GM19455 (cell line): ENCODE data around the gene DOCK8.

Experiments used
- ATAC-seq: cut with Tn5 transposase; IDR thresholded peaks from one replicate; pipeline ENCODE4 v1.9.1; 2021; ENCODE audit not compliant: unreplicated experiment

DOCK8 gene

DNA sequence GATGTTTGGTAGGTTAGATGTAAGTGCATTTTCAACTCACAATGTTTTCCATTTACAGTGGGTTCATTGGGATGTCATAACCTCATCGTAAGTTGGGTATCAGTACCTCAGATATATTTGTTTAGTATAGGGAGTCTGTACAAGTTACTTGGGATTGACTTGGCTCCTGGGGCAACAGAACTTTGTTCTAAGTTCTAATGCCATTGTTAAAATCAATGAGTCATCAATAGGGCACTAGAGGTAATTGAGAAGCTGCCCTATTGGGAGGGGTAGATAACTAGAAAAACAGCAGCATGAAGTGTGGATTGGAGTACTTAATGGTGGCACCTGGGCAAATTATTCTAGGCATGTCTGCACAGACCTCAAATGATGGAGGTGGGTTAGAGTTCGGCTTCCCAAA is 272.8 kb downstream of the DOCK8 start:
- no peak for ATAC-seq

DNA sequence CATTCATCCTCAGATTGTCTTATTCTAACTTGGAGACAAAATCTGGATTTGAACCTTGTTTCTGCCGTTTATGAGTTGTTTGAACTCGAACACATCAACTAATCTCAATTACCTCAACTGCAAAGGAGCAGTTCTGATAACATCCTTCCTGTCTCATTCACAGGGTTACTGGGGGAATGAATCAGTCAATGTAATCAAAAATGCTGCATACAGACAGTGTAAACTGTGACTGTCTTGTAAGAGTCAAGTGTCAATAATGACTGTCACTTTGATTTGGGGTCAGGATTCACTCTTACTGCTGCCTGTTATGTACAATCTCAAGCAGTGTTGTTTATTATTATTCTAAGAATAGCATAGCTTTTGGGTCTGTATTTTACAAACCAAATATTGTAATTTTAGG is 273.8 kb downstream of the DOCK8 start:
- ATAC-seq = no peak

DNA sequence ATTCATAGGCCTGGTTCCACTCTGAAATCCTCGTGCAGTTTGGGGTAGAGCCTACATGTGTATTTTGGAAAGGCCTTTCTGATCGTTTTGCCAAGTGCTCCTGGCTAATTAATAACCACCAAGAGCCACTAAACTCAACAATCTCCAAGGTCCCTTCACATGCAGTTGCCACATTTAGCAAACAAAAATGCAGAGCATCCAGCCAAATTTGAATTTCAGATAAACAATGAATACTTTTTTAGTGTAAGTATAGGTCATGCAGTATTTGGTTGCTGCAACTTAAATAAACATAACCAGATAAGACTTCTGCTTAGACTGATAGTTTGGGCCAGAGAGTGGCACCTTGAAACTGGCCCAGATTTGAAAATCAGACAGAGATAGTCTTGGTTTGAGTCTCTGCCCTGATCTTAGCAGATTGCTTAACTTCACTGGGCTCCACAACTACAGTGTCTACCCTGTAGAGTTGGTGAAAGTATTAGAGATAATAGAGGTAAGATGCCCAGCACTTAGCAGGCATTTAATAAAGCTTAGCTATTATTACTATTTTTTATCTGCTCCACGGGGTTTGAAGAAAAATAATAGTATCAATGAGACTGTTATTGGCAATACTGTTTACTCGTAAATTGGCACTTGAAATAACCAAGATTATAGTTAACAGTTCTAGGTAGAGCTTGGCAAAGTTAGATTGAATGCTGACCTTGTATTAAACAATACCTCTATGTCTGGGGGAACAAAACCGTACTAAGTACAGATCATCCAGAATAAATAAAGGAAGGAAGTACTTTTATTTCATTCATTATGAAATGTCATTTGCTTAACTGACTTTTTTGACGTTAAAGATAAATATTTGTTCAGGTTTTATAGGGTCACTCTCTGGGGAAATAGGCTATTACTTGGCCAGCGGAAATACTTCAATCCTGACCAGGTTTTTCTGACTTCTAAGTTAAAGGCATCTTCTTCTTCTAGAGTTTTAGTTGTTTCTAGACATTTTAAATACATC is 274.8 kb downstream of the DOCK8 start:
- no peak for ATAC-seq

DNA sequence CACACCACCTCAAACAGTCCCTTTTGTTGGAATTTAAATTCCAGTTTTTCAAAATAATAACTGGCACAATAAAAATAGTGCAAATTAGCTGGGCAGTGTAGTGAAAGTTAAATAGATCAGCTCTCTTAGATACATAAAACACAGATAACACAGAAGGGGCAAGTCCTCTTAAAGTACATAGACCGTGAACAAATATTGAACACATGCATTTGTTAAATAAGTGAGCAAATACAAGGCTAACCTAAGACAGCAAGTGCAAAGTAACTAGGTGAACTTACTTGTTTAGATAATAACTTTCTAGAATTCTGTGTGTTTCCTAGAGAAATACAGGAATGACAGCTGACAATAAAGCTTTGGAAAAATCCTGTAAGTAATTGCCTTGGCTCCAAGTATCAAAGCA is 280.1 kb downstream of the DOCK8 start:
- ATAC-seq = no peak

DNA sequence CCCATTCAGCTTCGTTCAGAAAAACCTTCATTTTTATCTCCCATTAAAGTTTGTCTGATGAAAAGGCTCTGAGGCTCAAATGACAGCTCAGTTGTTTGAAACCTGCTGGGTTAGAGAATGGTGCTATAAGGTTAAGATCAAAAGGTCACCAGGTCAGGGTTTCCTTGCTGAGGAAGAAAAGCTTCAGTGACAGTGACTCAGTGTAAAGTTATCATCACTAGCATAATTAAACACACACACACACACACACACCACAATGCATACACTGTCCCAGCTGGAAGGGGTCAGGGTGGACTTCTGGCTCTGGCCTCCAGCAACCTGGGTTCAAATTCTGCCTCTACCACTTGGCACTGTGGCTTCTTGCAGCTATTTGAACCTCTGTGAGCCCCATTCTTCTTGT is 281.1 kb downstream of the DOCK8 start:
- ATAC-seq = no peak

DNA sequence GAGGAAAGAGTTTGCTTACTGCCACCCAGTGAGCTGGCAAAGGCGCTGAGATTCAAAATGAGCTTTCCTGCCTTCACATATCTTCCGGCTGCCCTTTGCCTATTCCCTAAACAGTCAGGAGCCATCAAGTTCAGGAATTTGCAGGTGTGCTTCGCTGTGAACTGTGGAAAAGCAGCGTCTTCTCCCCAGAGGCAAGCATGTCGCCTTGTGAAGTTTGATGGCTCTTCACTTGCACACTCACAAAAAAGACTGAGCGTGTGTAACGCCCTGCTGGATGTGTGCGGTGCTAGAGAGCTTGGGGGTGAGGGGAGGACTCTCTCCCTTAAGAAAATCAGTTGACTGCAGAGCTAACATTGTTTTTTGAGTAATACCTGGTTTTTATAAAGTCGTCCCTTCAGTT is 288.7 kb downstream of the DOCK8 start:
- ATAC-seq = no peak

DNA sequence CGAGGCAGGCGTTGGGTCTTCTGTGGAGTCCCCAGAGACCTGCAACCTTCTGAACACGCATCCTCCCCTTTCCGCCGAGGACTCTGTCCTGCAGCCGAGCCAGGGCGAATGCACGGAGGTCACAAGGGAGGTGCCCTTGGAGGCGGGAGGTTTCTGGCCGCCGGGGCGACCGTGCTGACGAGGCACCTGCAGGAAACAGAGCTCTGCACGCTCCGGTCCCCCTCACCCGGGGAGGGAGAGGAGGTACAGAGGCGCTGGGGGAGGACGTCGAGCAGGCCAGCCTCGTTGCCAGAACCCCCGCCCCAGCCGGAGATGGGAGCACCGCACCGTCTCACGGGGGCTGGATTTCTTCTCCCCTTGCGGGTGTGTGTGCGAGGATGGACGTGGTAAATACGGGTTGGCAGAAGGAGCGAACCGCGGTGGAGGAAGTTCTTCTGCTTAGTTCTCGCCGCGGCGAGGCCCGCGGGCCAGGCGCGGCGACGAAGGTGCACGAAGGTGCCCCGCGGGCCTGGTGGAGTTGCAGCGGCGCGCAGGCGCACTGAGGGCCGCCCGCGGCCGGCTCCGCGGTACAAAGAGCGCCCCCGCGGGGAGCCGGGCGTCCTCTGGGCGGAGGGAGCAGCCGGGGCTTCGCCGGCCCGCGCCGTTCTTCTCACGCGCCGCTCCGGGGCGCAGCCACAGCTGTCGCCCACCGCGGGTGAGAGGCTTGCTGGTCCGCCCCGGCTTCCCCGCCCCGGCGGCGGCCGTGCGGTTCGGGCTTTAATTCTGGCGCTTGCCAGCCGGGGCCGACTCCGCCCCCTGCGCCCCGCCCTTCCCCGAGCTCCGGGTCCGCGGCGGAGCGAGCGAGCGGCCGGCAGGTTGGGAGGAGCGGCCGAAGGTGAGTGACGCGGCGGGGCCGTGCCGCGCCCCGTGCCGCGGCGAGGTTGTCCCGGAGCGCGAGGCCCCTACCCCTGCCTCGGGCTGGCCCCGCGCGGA is 289.5 kb downstream of the DOCK8 start, which contains the start of gene KANK1:
TSS of gene KANK1 (plus strand) at position 815 of the 972 bp plus-strand sequence.
- peak; percentile 86 for ATAC-seq

DNA sequence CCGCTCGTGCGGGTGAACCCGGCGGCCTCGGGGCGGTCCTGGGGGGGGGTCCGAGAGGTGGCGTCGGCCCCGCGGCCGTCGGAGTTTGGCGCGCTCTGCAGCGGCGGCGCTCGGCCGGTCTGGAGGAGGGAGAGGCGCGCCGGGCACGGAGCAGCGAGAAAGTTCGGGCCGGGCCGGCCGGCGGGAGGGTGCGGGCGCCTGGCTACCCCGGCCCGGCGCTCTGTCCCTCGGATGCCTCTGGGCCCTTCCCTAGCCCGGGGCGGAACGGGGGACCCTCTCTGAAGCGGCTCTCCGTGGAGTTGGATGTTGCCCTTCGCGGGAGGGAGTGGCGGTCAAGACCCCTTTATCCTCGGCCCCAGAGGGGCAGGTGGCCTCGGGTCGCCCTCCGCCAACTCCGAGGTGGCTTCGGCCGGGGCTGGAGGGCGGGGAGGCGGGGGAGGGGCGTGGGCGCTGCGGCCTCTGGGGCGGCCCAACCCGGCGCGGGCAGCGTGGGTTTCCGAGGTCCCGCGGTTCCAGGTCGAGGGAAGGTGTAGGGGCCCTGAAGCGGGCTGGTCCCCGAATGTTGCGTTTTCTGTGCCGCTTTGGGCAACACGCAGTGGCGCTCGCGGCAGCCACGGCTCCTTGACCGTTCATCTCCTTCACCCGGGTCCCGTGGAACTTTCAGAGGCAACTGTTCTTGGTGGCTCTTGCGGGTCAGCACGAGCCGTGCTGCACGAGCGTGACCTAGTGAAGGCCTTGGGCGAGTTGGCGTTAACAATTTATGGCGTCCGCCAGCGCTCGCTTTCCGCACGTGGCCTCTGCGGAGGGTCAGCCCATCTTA is 290.5 kb downstream of the DOCK8 start:
- peak; percentile 23 for ATAC-seq

DNA sequence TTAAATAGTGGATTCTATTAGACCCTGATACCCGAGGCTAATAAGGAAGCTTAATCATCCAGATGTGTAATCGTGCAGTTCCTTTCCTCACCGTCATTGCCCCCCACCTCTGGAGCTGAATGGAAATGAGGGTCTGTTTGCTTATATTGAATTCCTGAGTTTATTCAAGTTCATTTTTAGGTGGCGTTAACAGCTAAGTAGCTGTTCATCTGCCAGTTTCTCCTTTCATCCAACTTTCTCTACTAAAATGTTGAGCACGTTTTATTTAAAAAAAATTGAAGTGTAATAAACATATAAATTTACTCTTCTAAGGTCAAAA is 291.0 kb downstream of the DOCK8 start:
- no peak for ATAC-seq

DNA sequence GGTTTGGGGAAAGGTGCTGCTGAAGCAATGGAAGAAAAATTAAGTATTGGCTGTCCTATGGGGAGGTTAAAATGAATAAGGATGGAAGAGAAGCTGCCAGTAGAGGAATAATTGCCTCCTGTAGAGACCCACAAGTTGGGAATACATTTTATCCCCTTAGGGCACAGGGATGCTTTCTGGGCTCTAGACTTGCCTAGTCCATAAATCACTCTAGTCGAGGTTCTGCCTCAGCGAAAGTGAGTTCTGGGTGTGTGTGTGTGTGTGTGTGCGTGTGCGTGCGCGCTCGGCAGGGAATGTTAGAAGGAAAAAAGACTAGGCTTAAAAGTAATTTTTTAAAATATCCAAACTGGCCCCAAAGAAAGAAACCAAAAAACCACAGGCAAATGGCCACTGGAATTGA is 291.6 kb downstream of the DOCK8 start:
- ATAC-seq = no peak

DNA sequence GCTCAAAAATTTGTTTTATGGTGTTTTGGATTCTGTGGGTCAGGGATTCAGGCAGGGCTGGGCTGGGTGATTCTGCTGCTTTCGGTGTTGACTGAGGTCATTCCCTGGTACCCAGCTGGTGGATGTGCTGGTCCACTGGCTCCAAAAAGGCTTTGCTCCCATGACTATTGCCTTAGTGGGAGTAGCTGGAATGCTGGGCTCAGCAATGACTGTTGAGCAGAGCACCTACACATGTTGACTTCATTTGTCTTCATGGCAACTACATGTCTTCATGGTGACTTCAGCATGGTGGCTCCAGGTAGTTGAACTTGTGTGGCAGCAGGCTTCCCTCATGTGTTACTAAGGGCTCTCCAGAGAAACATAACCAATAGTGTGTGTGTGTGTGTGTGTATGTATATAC is 297.2 kb downstream of the DOCK8 start:
- no peak for ATAC-seq

DNA sequence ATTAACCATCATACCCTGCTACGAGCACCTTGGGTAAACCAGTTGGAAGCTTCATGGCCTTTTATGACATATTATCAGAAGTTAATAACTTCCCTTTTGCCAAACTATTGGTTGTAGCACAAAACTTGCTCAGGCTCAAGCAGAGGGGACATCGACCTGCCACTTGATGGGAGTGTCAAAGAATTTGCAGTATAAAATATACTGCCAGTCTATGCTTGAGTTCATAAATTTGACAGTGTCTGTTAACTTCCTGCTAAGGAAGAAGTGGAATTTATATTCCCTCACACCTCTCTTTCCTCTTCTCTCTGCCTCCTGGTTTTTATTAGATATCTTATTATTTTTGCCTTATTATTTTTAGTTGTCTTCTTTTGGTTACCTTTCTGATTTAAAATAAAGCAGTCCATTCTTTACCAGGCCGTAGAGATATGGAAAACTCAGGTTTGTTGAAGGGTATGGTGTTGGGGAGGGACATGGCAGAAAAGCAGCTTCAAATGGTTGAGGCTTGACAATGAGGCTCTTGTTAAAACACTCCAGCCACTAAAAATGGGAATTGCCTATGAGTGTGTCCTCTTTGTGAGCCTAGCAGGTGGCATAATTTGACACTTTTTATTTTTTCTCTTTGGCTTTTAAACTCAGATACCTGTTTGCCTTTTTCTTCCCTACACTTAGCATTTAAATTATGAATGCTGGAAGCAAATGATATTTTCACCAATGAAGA is 298.0 kb downstream of the DOCK8 start:
- ATAC-seq = no peak
